Mesendoderm (in vitro differentiated cells): ENCODE results near the gene AGPAT1.
A peak's percentile ranks its signal among the peaks of the same experiment; 100 is the strongest.
"Not testable (repeated sequence)": the region's sequence is repeated elsewhere in the genome, so short reads cannot be mapped to it uniquely, and the experiment has no call there.

ENCODE experiments used
- DNase-seq: peaks from one replicate; pipeline ENCODE4 v3.0.0; 2013
- H2AK5ac ChIP-seq: 2 replicates; pipeline ENCODE4 v1.6.1; 2013; ENCODE audit warnings: low read length, inconsistent platforms
- H2BK120ac ChIP-seq: 2 replicates; pipeline ENCODE4 v1.6.1; 2013; ENCODE audit warnings: low read depth, mild to moderate bottlenecking, low read length, moderate library complexity, mixed read lengths
- H2BK15ac ChIP-seq: replicated peaks from 2 replicates; pipeline ENCODE4 v1.6.1; 2013; ENCODE audit warnings: low read depth, mild to moderate bottlenecking, moderate library complexity
- H2BK5ac ChIP-seq: 2 replicates; pipeline ENCODE4 v1.6.1; 2013; ENCODE audit warnings: low read length, inconsistent platforms
- H3K18ac ChIP-seq: 2 replicates; pipeline ENCODE4 v1.6.1; 2013; ENCODE audit warnings: mild to moderate bottlenecking, low read length, mixed read lengths
- H3K23ac ChIP-seq: one replicate; pipeline ENCODE4 v1.6.1; 2013; ENCODE audit warnings: low read length
- H3K27ac ChIP-seq: 2 replicates; pipeline ENCODE4 v1.5.1; 2013; ENCODE audit warnings: low read depth, mild to moderate bottlenecking, inconsistent platforms, low read length, moderate library complexity
- H3K27me3 ChIP-seq: 2 replicates; pipeline ENCODE4 v1.6.1; 2013; ENCODE audit warnings: low read length, control low read depth, mild to moderate bottlenecking, inconsistent platforms; ENCODE audit not compliant: insufficient read depth, poor library complexity
- H3K36me3 ChIP-seq: 2 replicates; pipeline ENCODE4 v1.6.1; 2013; ENCODE audit warnings: low read length, inconsistent platforms; ENCODE audit not compliant: control insufficient read depth, insufficient read depth
- H3K4ac ChIP-seq: one replicate; pipeline ENCODE4 v1.6.1; 2013; ENCODE audit warnings: low read depth, mild to moderate bottlenecking, low read length, moderate library complexity
- H3K4me1 ChIP-seq: 2 replicates; pipeline ENCODE4 v1.6.1; 2013; ENCODE audit warnings: low read depth, low read length, inconsistent platforms; ENCODE audit not compliant: control insufficient read depth
- H3K4me2 ChIP-seq: 2 replicates; pipeline ENCODE4 v1.6.1; 2013; ENCODE audit warnings: low read length
- H3K4me3 ChIP-seq: 2 replicates; pipeline ENCODE4 v1.5.1; 2013; ENCODE audit warnings: mild to moderate bottlenecking, low read length
- H3K56ac ChIP-seq: one replicate; pipeline ENCODE4 v1.6.1; 2013; ENCODE audit warnings: low read length
- H3K79me1 ChIP-seq: 2 replicates; pipeline ENCODE4 v1.6.1; 2013; ENCODE audit warnings: low read length, inconsistent platforms
- H3K79me2 ChIP-seq: 2 replicates; pipeline ENCODE4 v1.6.1; 2013; ENCODE audit warnings: mild to moderate bottlenecking, low read length; ENCODE audit not compliant: control insufficient read depth, insufficient read depth
- H3K9ac ChIP-seq: 2 replicates; pipeline ENCODE4 v1.6.1; 2013; ENCODE audit warnings: low read length, inconsistent platforms
- H4K5ac ChIP-seq: one replicate; pipeline ENCODE4 v1.6.1; 2013; ENCODE audit warnings: low read length
- H4K8ac ChIP-seq: one replicate; pipeline ENCODE4 v1.6.1; 2013; ENCODE audit warnings: low read depth, mild to moderate bottlenecking, control low read depth, low read length, moderate library complexity
- WGBS: extraction: QIAGEN DNeasy Blood & Tissue Kit; methylation state at CpG from one replicate; pipeline ENCODE4 v1.1.7; 2013; ENCODE audit warnings: low lambda C conversion rate, missing lambda C conversion rate; ENCODE audit not compliant: insufficient coverage; ENCODE audit errors: extremely low coverage; 5-methylcytosine and 5-hydroxymethylcytosine counted together

The AGPAT1 gene

GRCh38 chr6:32186151-32186840 lies 10.4 kb upstream of the AGPAT1 start:
- not testable (repeated sequence) for H3K56ac ChIP-seq

GRCh38 chr6:32185681-32186131 lies 9.8 kb upstream of the AGPAT1 start:
- H3K23ac ChIP-seq, H2BK120ac ChIP-seq, H3K4me2 ChIP-seq, H3K79me1 ChIP-seq, H2BK15ac ChIP-seq, H3K4ac ChIP-seq, H3K9ac ChIP-seq, H4K8ac ChIP-seq, H2AK5ac ChIP-seq, H3K18ac ChIP-seq, H3K4me1 ChIP-seq, H3K27ac ChIP-seq, H3K56ac ChIP-seq, H4K5ac ChIP-seq, H3K36me3 ChIP-seq, H3K27me3 ChIP-seq, H2BK5ac ChIP-seq, H3K4me3 ChIP-seq: not testable (repeated sequence)
- peaks cover 13% of the 10 kb centered on the region for H3K79me2 ChIP-seq
- no CpG with 5 or more reads among the region's 11 CpGs for WGBS
- peak; percentile 86 for DNase-seq

More at GRCh38 chr6:32186151-32186840, 10.4 kb upstream of the AGPAT1 start:
- not testable (repeated sequence) for H3K18ac ChIP-seq, H4K8ac ChIP-seq, H2BK5ac ChIP-seq, H3K27me3 ChIP-seq, H3K27ac ChIP-seq, H2AK5ac ChIP-seq, H2BK15ac ChIP-seq, H3K4me3 ChIP-seq, H3K36me3 ChIP-seq, H3K4me2 ChIP-seq, H3K4me1 ChIP-seq, H3K23ac ChIP-seq, H3K79me1 ChIP-seq, H3K9ac ChIP-seq, H3K4ac ChIP-seq, DNase-seq, H2BK120ac ChIP-seq, H4K5ac ChIP-seq
- H3K79me2 ChIP-seq: peaks cover 13% of the 10 kb centered on the region
- no CpG with 5 or more reads among the region's 10 CpGs for WGBS

GRCh38 chr6:32184084-32184640 lies 8.3 kb upstream of the AGPAT1 start, which contains the start of gene AGER:
Gene AGER (minus strand): TSS chr6:32184253. CDS start chr6:32184222, 31 bp downstream.
- no peak within 1 kb of the TSS for H3K18ac ChIP-seq
- no peak within 1 kb of the TSS for H4K8ac ChIP-seq
- H2AK5ac ChIP-seq: no peak within 1 kb of the TSS
- H3K4me1 ChIP-seq: peaks cover 4% of the 10 kb centered on the region
- H3K79me1 ChIP-seq: peaks cover 10% of the 10 kb centered on the region
- H3K4ac ChIP-seq: no peak within 1 kb of the TSS
- peaks cover 12% of the 10 kb centered on the region for H3K79me2 ChIP-seq
- peak within 1 kb of the TSS; percentile 44 for H3K56ac ChIP-seq
- WGBS: no CpG with 5 or more reads among the region's 6 CpGs
- H3K4me2 ChIP-seq: no peak within 1 kb of the TSS
- no peak within 1 kb of the TSS for H3K27ac ChIP-seq
- H3K23ac ChIP-seq: no peak within 1 kb of the TSS
- no peak within 1 kb of the TSS for H2BK120ac ChIP-seq
- no peaks in the 10 kb centered on the region for H3K27me3 ChIP-seq
- no peak within 1 kb of the TSS for H2BK15ac ChIP-seq
- H4K5ac ChIP-seq: no peak within 1 kb of the TSS
- H3K36me3 ChIP-seq: peaks cover 8% of the 10 kb centered on the region
- H3K9ac ChIP-seq: no peak within 1 kb of the TSS
- H3K4me3 ChIP-seq: no peak within 1 kb of the TSS
- H2BK5ac ChIP-seq: no peak within 1 kb of the TSS
- no peak for DNase-seq

- H3K4me3 ChIP-seq: no peak overlapping the region
- no peak overlapping the region for H3K4me2 ChIP-seq
- H4K8ac ChIP-seq: no peak overlapping the region
- peaks cover 4% of the 10 kb centered on the region for H3K4me1 ChIP-seq
- H3K27ac ChIP-seq: no peak overlapping the region
- no peak overlapping the region for H3K18ac ChIP-seq
- DNase-seq: no peak
- peaks cover 8% of the 10 kb centered on the region for H3K36me3 ChIP-seq
- no peak overlapping the region for H4K5ac ChIP-seq
- no peak overlapping the region for H3K9ac ChIP-seq
- H3K4ac ChIP-seq: no peak overlapping the region
- peaks cover 11% of the 10 kb centered on the region for H3K79me2 ChIP-seq
- no peak overlapping the region for H2AK5ac ChIP-seq
- no peak overlapping the region for H3K23ac ChIP-seq
- H3K79me1 ChIP-seq: peaks cover 8% of the 10 kb centered on the region
- H2BK120ac ChIP-seq: no peak overlapping the region
- H3K56ac ChIP-seq: no peak overlapping the region
- no peak overlapping the region for H2BK5ac ChIP-seq
- no peak overlapping the region for H2BK15ac ChIP-seq
- WGBS: no CpG with 5 or more reads among the region's 15 CpGs
- no peaks in the 10 kb centered on the region for H3K27me3 ChIP-seq
Measured at GRCh38 chr6:32183483-32184083, 7.7 kb upstream of the AGPAT1 start.

- no peak overlapping the region for H4K8ac ChIP-seq
- no peak overlapping the region for H3K56ac ChIP-seq
- no peak overlapping the region for H2BK15ac ChIP-seq
- H2BK5ac ChIP-seq: no peak overlapping the region
- H3K9ac ChIP-seq: no peak overlapping the region
- H3K4ac ChIP-seq: no peak overlapping the region
- peaks cover 4% of the 10 kb centered on the region for H3K4me1 ChIP-seq
- H3K18ac ChIP-seq: no peak overlapping the region
- no peak overlapping the region for H2BK120ac ChIP-seq
- H4K5ac ChIP-seq: no peak overlapping the region
- H3K79me2 ChIP-seq: peaks cover 9% of the 10 kb centered on the region
- no peak overlapping the region for H3K4me2 ChIP-seq
- no peaks in the 10 kb centered on the region for H3K27me3 ChIP-seq
- no peak for DNase-seq
- H3K23ac ChIP-seq: no peak overlapping the region
- peaks cover 8% of the 10 kb centered on the region for H3K36me3 ChIP-seq
- no peak overlapping the region for H3K27ac ChIP-seq
- H3K79me1 ChIP-seq: peaks cover 8% of the 10 kb centered on the region
- H3K4me3 ChIP-seq: no peak overlapping the region
- no CpG with 5 or more reads among the region's 3 CpGs for WGBS
- no peak overlapping the region for H2AK5ac ChIP-seq
Measured at GRCh38 chr6:32183030-32183429, 7.1 kb upstream of the AGPAT1 start.
